Naive B cell (primary cell): ENCODE data around the gene SORCS2. TPM values are rescaled to one million over a fixed set of nuclear protein-coding genes. Genes with fewer than 3 reads are reported as not detected.

Experiments
- ATAC-seq, 2 donors: fragments of 150-1000 bp; cut with Tn5 transposase; 2 replicates each; pipeline ENCODE4 v1.10.0; 2021; ENCODE audit warnings: low read depth in 2 of 2, mild to moderate bottlenecking in 2 of 2, moderate library complexity in 2 of 2
- DNase-seq: peaks from one replicate; pipeline ENCODE4 v3.0.0; 2022
- H3K27ac Mint-ChIP-seq, 6 donors: one replicate each; pipeline ENCODE4 v1.8.0; 2020 to 2022; ENCODE audit warnings: mild to moderate bottlenecking in 6 of 6, mixed read lengths in 6 of 6, moderate library complexity in 5 of 6, inconsistent platforms in 2 of 6
- H3K27me3 Mint-ChIP-seq, 3 donors: one replicate each; pipeline ENCODE4 v1.8.0; 2021 to 2022; ENCODE audit warnings: mixed read lengths in 3 of 3, mild to moderate bottlenecking in 1 of 3
- H3K36me3 Mint-ChIP-seq, 2 donors: one replicate each; pipeline ENCODE4 v1.8.0; 2020 to 2022; ENCODE audit warnings: mixed read lengths in 2 of 2, inconsistent platforms in 1 of 2, mild to moderate bottlenecking in 1 of 2
- H3K4me1 Mint-ChIP-seq, 3 donors: one replicate each; pipeline ENCODE4 v1.8.0; 2020 to 2022; ENCODE audit warnings: mixed read lengths in 3 of 3, inconsistent platforms in 1 of 3, mild to moderate bottlenecking in 1 of 3, moderate library complexity in 1 of 3
- H3K4me3 Mint-ChIP-seq, 8 donors: one replicate each; pipeline ENCODE4 v1.8.0; 2020 to 2022; ENCODE audit warnings: mild to moderate bottlenecking in 8 of 8, mixed read lengths in 8 of 8, moderate library complexity in 8 of 8, inconsistent platforms in 2 of 8
- H3K9me3 Mint-ChIP-seq, 7 donors: one replicate each; pipeline ENCODE4 v1.8.0; 2020 to 2022; ENCODE audit warnings: mixed read lengths in 7 of 7, mild to moderate bottlenecking in 5 of 7, inconsistent platforms in 2 of 7, moderate library complexity in 1 of 7
- polyA plus RNA-seq, 6 donors: library from polyadenylated mRNA; unstranded; fragments of 300-500 nt; fragmentation: Illumina TruSeq; gene quantifications; one replicate each; pipeline ENCODE4 v1.2.3, GENCODE V29; 2021; ENCODE audit warnings: low read depth in 6 of 6

Gene SORCS2
- polyA plus RNA-seq, 6 donors from 2014 or later: not detected

- peaks cover 0 to 7% (median 1%) of the 10 kb centered on the region in 3 donors for H3K4me1 Mint-ChIP-seq
- no peak for ATAC-seq
Observed at GRCh38 chr4:7296661-7297335, 104.5 kb downstream of the SORCS2 start.

DNA sequence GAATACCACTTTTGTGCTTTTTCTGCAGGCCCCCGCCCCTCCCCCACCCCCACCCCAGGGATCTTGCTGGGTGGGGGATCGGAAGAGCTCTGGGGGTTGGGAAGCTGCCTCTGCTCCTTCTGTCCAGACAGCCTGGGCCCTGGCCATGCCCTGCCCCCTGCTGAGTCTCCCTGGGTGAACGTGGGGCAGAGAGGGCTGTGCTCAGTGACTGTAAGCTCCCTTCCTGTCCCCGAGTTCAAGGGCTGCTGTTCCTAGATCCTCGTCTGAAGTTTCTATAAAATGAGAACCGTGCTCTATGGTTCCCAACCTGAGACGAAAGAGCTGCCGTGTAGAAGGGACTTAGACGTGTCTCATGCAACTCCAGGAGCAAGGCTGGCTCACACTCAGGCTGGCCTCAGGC lies 105.0 kb downstream of the SORCS2 start:
- Mint-ChIP-seq H3K4me1 (peaks cover 0 to 7% (median 1%) of the 10 kb centered on the region in 3 donors), H3K4me3 (no peak overlapping the region), H3K27ac (no peak overlapping the region), H3K36me3 (no peaks in the 10 kb centered on the region), H3K27me3 (peaks cover 0 to 31% (median 4%) of the 10 kb centered on the region in 3 donors), H3K9me3 (peaks cover 0 to 5% (median 0%) of the 10 kb centered on the region in 7 donors)
- DNase-seq (no peak), ATAC-seq (no peak)

More at GRCh38 chr4:7296661-7297335, 104.5 kb downstream of the SORCS2 start:
- no peak for DNase-seq
- Mint-ChIP-seq H3K36me3 (no peaks in the 10 kb centered on the region), H3K9me3 (peaks cover 0 to 5% (median 0%) of the 10 kb centered on the region in 7 donors), H3K4me3 (no peak overlapping the region), H3K27me3 (peaks cover 0 to 25% (median 4%) of the 10 kb centered on the region in 3 donors), H3K27ac (no peak overlapping the region)

- Mint-ChIP-seq H3K27me3 (peaks cover 0 to 33% (median 4%) of the 10 kb centered on the region in 3 donors), H3K4me1 (peaks cover 0 to 7% (median 1%) of the 10 kb centered on the region in 3 donors), H3K36me3 (no peaks in the 10 kb centered on the region), H3K9me3 (peaks cover 0 to 5% (median 0%) of the 10 kb centered on the region in 7 donors), H3K27ac (no peak overlapping the region), H3K4me3 (peak overlapping the region in 1 of 8 donors; percentile 79)
- ATAC-seq (no peak), DNase-seq (no peak)
Observed at GRCh38 chr4:7297881-7298280, 105.5 kb downstream of the SORCS2 start.

GRCh38 chr4:7298619-7299009 lies 106.3 kb downstream of the SORCS2 start:
- peaks cover 0 to 33% (median 8%) of the 10 kb centered on the region in 3 donors for H3K27me3 Mint-ChIP-seq
- H3K4me1 Mint-ChIP-seq: peaks cover 0 to 7% (median 1%) of the 10 kb centered on the region in 3 donors
- H3K27ac Mint-ChIP-seq: no peak overlapping the region
- H3K4me3 Mint-ChIP-seq: no peak overlapping the region
- no peak for ATAC-seq
- no peak for DNase-seq
- no peaks in the 10 kb centered on the region for H3K36me3 Mint-ChIP-seq
- peaks cover 0 to 3% (median 0%) of the 10 kb centered on the region in 7 donors for H3K9me3 Mint-ChIP-seq

DNA sequence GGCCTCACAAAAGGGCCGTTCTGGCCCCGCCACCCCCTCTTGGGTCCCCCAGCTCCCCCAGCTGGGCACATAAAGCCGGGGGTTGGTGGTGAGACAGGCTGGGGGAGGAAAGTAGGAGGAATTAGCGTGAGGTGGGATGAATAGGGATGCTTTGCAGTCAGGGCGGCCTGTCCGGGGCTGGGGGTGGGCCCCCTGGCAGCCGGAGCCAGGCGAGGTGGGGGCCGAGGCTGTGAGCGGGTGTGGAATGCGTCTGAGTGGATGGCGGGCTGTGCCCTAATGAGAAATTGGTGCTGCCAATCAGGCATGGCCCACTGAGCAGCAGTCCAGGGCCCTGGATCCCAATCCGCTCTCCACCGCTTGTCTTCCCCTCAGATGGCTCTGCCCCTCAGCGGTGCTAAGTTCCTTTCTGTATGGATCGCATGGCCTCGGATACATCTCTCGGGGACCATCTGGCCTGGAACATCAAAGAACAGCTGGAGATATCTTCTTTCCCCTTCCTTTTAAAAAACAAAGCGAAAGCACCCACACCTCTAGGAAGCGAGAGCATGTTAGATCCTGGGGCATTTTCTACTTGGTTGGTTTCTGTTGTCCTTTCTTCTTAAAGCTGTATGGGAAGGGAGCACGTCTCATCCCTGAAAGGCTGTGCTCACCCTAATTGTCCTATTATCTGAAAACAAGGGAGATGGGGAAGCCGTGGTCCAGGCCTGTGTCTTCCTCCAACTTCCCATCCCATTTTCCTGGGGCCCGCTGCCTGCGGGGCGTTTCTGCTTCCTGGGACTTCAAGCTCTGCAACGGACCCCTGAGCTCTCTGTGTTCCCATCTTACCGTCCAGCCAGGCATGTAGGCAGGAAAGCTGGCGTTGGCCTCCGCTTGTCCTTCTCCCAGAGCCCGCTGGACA lies 106.9 kb downstream of the SORCS2 start:
- no peak for DNase-seq
- no peak for ATAC-seq
- Mint-ChIP-seq H3K4me1 (peaks cover 0 to 7% (median 0%) of the 10 kb centered on the region in 3 donors), H3K36me3 (no peaks in the 10 kb centered on the region), H3K27me3 (peaks cover 0 to 33% (median 8%) of the 10 kb centered on the region in 3 donors), H3K27ac (no peak overlapping the region), H3K9me3 (peaks cover 0 to 3% (median 0%) of the 10 kb centered on the region in 7 donors), H3K4me3 (no peak overlapping the region)

- ATAC-seq: no peak
- Mint-ChIP-seq H3K4me1 (peaks cover 0 to 7% (median 0%) of the 10 kb centered on the region in 3 donors), H3K27me3 (peaks cover 0 to 33% (median 8%) of the 10 kb centered on the region in 3 donors), H3K9me3 (peaks cover 0 to 3% (median 0%) of the 10 kb centered on the region in 7 donors), H3K27ac (peak overlapping the region in 1 of 6 donors; percentile 69), H3K4me3 (peak overlapping the region in 1 of 8 donors; percentile 59), H3K36me3 (no peaks in the 10 kb centered on the region)
- no peak for DNase-seq
Observed at GRCh38 chr4:7299908-7300710, 107.8 kb downstream of the SORCS2 start.

- no peak for DNase-seq
- H3K27me3 Mint-ChIP-seq: peaks cover 0 to 33% (median 8%) of the 10 kb centered on the region in 3 donors
- no peaks in the 10 kb centered on the region for H3K36me3 Mint-ChIP-seq
- H3K4me1 Mint-ChIP-seq: peaks cover 0 to 7% (median 0%) of the 10 kb centered on the region in 3 donors
- no peak overlapping the region for H3K4me3 Mint-ChIP-seq
- H3K27ac Mint-ChIP-seq: no peak overlapping the region
- H3K9me3 Mint-ChIP-seq: peaks cover 0 to 3% (median 0%) of the 10 kb centered on the region in 7 donors
- no peak for ATAC-seq
Observed at GRCh38 chr4:7300711-7301095, 108.4 kb downstream of the SORCS2 start.

GRCh38 chr4:7301126-7301785 lies 108.9 kb downstream of the SORCS2 start:
- Mint-ChIP-seq H3K4me3 (no peak overlapping the region), H3K4me1 (peaks cover 0 to 7% (median 0%) of the 10 kb centered on the region in 3 donors), H3K36me3 (no peaks in the 10 kb centered on the region), H3K27me3 (peaks cover 4 to 33% (median 8%) of the 10 kb centered on the region in 3 donors), H3K27ac (peak overlapping the region in 1 of 6 donors; percentile 52), H3K9me3 (peaks cover 0 to 3% (median 0%) of the 10 kb centered on the region in 7 donors)
- ATAC-seq (no peak), DNase-seq (no peak)

GRCh38 chr4:7301846-7302630 lies 109.7 kb downstream of the SORCS2 start:
- Mint-ChIP-seq H3K27me3 (peaks cover 7 to 33% (median 8%) of the 10 kb centered on the region in 3 donors), H3K4me3 (no peak overlapping the region), H3K27ac (no peak overlapping the region), H3K36me3 (no peaks in the 10 kb centered on the region), H3K9me3 (peaks cover 0 to 3% (median 0%) of the 10 kb centered on the region in 7 donors), H3K4me1 (peaks cover 0 to 7% (median 0%) of the 10 kb centered on the region in 3 donors)
- DNase-seq (no peak), ATAC-seq (no peak)

DNA sequence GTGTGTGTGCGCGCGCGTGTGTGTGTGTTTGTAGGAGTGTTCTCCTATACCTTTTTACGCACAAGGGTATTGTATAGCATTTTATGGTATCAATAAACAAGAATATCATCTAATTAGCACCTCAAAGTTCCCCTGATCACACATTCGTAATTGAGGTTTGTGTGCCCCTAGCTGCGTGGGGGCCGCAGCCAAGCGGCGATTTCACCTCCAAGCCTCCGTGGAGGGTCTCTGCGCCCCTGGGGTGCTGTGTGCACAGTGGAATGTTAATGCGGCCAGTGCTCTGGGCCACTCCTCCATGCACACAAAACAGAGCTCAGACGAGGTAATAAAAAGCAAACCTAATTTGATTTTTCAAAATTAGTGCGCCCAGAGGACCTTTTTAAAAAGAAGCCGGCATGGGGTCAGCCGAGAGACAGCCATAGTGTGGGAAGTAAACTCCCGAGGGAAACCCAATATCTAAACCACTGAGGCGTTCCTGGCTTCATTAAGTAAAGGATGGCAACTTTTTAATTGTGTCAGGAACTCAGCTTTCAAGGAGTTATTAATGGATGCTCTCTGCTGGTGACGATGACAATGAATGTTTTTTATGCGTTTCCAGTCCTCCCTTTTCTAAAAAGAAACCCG lies 110.6 kb downstream of the SORCS2 start:
- Mint-ChIP-seq H3K9me3 (peaks cover 0 to 3% (median 0%) of the 10 kb centered on the region in 7 donors), H3K27me3 (peaks cover 8 to 31% (median 15%) of the 10 kb centered on the region in 3 donors), H3K4me1 (peaks cover 0 to 7% (median 0%) of the 10 kb centered on the region in 3 donors), H3K27ac (peak overlapping the region in 1 of 6 donors; percentile 31), H3K4me3 (no peak overlapping the region), H3K36me3 (no peaks in the 10 kb centered on the region)
- DNase-seq: no peak
- ATAC-seq: no peak

DNA sequence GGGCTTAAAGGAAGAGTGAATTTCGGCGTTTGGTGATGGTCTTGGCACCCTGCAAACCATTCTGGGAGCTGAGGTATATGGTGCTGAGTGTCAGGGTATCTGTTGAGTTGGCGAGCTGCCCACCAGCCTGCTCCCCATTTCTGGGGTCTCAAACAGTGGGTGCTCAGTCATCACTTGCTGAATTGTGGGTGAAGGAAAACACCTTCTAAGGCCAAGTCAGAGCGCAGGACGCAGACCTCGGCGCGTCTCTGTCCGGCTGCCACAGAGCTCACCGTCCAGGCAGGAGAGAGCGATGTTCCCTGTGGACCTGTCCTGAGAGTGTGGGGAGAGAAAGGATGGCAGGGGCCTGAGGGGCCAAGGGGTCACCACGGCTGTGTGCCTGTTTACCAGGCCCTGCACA lies 111.2 kb downstream of the SORCS2 start:
- Mint-ChIP-seq H3K36me3 (no peaks in the 10 kb centered on the region), H3K9me3 (peaks cover 0 to 3% (median 0%) of the 10 kb centered on the region in 7 donors), H3K27me3 (peaks cover 4 to 24% (median 18%) of the 10 kb centered on the region in 3 donors), H3K4me1 (peaks cover 0 to 7% (median 0%) of the 10 kb centered on the region in 3 donors), H3K27ac (no peak overlapping the region), H3K4me3 (no peak overlapping the region)
- DNase-seq: no peak
- no peak for ATAC-seq
